ENCODE results near the gene CHRM1.
A peak's percentile ranks its signal among the peaks of the same experiment; 100 is the strongest.

Gene CHRM1

GRCh38 chr11:62933750-62934495, 12.8 kb upstream of the CHRM1 start:
- peaks cover 18 to 53% of the 10 kb centered on the region in 2 donors for H3K27me3 Mint-ChIP-seq
- ATAC-seq (replicated peaks): no peak
- no peaks in the 10 kb centered on the region for H3K9me3 Mint-ChIP-seq
- no peaks in the 10 kb centered on the region for H3K36me3 Mint-ChIP-seq (ENCODE audit: insufficient read depth)
- no peaks in the 10 kb centered on the region for H3K4me1 Mint-ChIP-seq (ENCODE audit: low read depth in 2 of 2)
- no peak overlapping the region for H3K27ac Mint-ChIP-seq
- H3K4me3 Mint-ChIP-seq: no peak overlapping the region
- no peak for DNase-seq

- peaks cover 24 to 56% of the 10 kb centered on the region in 2 donors for H3K27me3 Mint-ChIP-seq
- H3K4me1 Mint-ChIP-seq (ENCODE audit: low read depth in 2 of 2): no peaks in the 10 kb centered on the region
- no peaks in the 10 kb centered on the region for H3K9me3 Mint-ChIP-seq
- no peak overlapping the region for H3K27ac Mint-ChIP-seq
- H3K36me3 Mint-ChIP-seq (ENCODE audit: insufficient read depth): no peaks in the 10 kb centered on the region
- no peak for ATAC-seq (replicated peaks)
- DNase-seq: no peak
- no peak overlapping the region for H3K4me3 Mint-ChIP-seq
Observed at GRCh38 chr11:62933285-62933684, 12.1 kb upstream of the CHRM1 start.

GRCh38 chr11:62931499-62932278, 10.5 kb upstream of the CHRM1 start:
- ATAC-seq (replicated peaks): no peak
- no peaks in the 10 kb centered on the region for H3K4me1 Mint-ChIP-seq (ENCODE audit: low read depth in 2 of 2)
- peaks cover 4% of the 10 kb centered on the region for H3K36me3 Mint-ChIP-seq (ENCODE audit: insufficient read depth)
- DNase-seq: no peak
- no peak overlapping the region for H3K4me3 Mint-ChIP-seq
- H3K27me3 Mint-ChIP-seq: peaks cover 36 to 72% of the 10 kb centered on the region in 2 donors
- no peaks in the 10 kb centered on the region for H3K9me3 Mint-ChIP-seq
- no peak overlapping the region for H3K27ac Mint-ChIP-seq

GRCh38 chr11:62930666-62931065, 9.5 kb upstream of the CHRM1 start:
- Mint-ChIP-seq H3K36me3 (ENCODE audit: insufficient read depth) (peaks cover 4% of the 10 kb centered on the region), H3K4me1 (ENCODE audit: low read depth in 2 of 2) (peaks cover under 1% of the 10 kb centered on the region in 2 donors), H3K4me3 (no peak overlapping the region), H3K27ac (no peak overlapping the region), H3K27me3 (peaks cover 45 to 82% of the 10 kb centered on the region in 2 donors), H3K9me3 (no peaks in the 10 kb centered on the region)
- DNase-seq (no peak), ATAC-seq (replicated peaks) (no peak)

GRCh38 chr11:62930157-62930556, 9.0 kb upstream of the CHRM1 start:
- H3K27me3 Mint-ChIP-seq: peaks cover 50 to 87% of the 10 kb centered on the region in 2 donors
- no peaks in the 10 kb centered on the region for H3K9me3 Mint-ChIP-seq
- peaks cover 6% of the 10 kb centered on the region in 2 donors for H3K4me1 Mint-ChIP-seq (ENCODE audit: low read depth in 2 of 2)
- H3K36me3 Mint-ChIP-seq (ENCODE audit: insufficient read depth): peaks cover 5% of the 10 kb centered on the region
- H3K27ac Mint-ChIP-seq: no peak overlapping the region
- ATAC-seq (replicated peaks) (no peak), DNase-seq (no peak)
- H3K4me3 Mint-ChIP-seq: no peak overlapping the region

- Mint-ChIP-seq H3K27me3 (peaks cover 61 to 93% of the 10 kb centered on the region in 2 donors), H3K4me1 (ENCODE audit: low read depth in 2 of 2) (peaks cover 13 to 14% of the 10 kb centered on the region in 2 donors), H3K36me3 (ENCODE audit: insufficient read depth) (peaks cover 12% of the 10 kb centered on the region), H3K4me3 (no peak overlapping the region), H3K27ac (no peak overlapping the region), H3K9me3 (no peaks in the 10 kb centered on the region)
- ATAC-seq (replicated peaks) (no peak), DNase-seq (no peak)
Observed at GRCh38 chr11:62928011-62928410, 6.8 kb upstream of the CHRM1 start.

- H3K27ac Mint-ChIP-seq: no peak overlapping the region
- DNase-seq: no peak
- peaks cover 70 to 96% of the 10 kb centered on the region in 2 donors for H3K27me3 Mint-ChIP-seq
- H3K4me3 Mint-ChIP-seq: peak overlapping the region; percentile 59 to 75
- H3K4me1 Mint-ChIP-seq (ENCODE audit: low read depth in 2 of 2): peaks cover 13 to 17% of the 10 kb centered on the region in 2 donors
- H3K36me3 Mint-ChIP-seq (ENCODE audit: insufficient read depth): peaks cover 12% of the 10 kb centered on the region
- H3K9me3 Mint-ChIP-seq: no peaks in the 10 kb centered on the region
- ATAC-seq (replicated peaks): no peak
Observed at GRCh38 chr11:62926680-62927455, 5.7 kb upstream of the CHRM1 start.

- Mint-ChIP-seq H3K9me3 (no peaks in the 10 kb centered on the region), H3K4me3 (peak overlapping the region; percentile 59 to 75), H3K27ac (no peak overlapping the region), H3K27me3 (peaks cover 73 to 96% of the 10 kb centered on the region in 2 donors), H3K36me3 (ENCODE audit: insufficient read depth) (peaks cover 12% of the 10 kb centered on the region), H3K4me1 (ENCODE audit: low read depth in 2 of 2) (peaks cover 13 to 17% of the 10 kb centered on the region in 2 donors)
- DNase-seq (no peak), ATAC-seq (replicated peaks) (no peak)
Observed at GRCh38 chr11:62925745-62926679, 4.8 kb upstream of the CHRM1 start.

GRCh38 chr11:62925308-62925707, 4.1 kb upstream of the CHRM1 start:
- Mint-ChIP-seq H3K4me1 (ENCODE audit: low read depth in 2 of 2) (peaks cover 13 to 17% of the 10 kb centered on the region in 2 donors), H3K4me3 (peak overlapping the region; percentile 59 to 75), H3K27ac (no peak overlapping the region), H3K9me3 (no peaks in the 10 kb centered on the region), H3K36me3 (ENCODE audit: insufficient read depth) (peaks cover 16% of the 10 kb centered on the region), H3K27me3 (peaks cover 67 to 96% of the 10 kb centered on the region in 2 donors)
- no peak for ATAC-seq (replicated peaks)
- DNase-seq: no peak

- H3K4me1 Mint-ChIP-seq (ENCODE audit: low read depth in 2 of 2): peaks cover 13 to 17% of the 10 kb centered on the region in 2 donors
- no peak overlapping the region for H3K27ac Mint-ChIP-seq
- H3K4me3 Mint-ChIP-seq: peak overlapping the region; percentile 64 to 75
- no peaks in the 10 kb centered on the region for H3K9me3 Mint-ChIP-seq
- H3K27me3 Mint-ChIP-seq: peaks cover 65 to 96% of the 10 kb centered on the region in 2 donors
- peaks cover 16% of the 10 kb centered on the region for H3K36me3 Mint-ChIP-seq (ENCODE audit: insufficient read depth)
- peak; percentile 63 for ATAC-seq (replicated peaks)
- DNase-seq: peak in 1 of 3 experiments; percentile 22
Observed at GRCh38 chr11:62923601-62924411, 2.6 kb upstream of the CHRM1 start.

- no peaks in the 10 kb centered on the region for H3K9me3 Mint-ChIP-seq
- peaks cover 13 to 17% of the 10 kb centered on the region in 2 donors for H3K4me1 Mint-ChIP-seq (ENCODE audit: low read depth in 2 of 2)
- H3K27ac Mint-ChIP-seq: no peak overlapping the region
- H3K27me3 Mint-ChIP-seq: peaks cover 62 to 95% of the 10 kb centered on the region in 2 donors
- H3K36me3 Mint-ChIP-seq (ENCODE audit: insufficient read depth): peaks cover 16% of the 10 kb centered on the region
- DNase-seq: no peak
- H3K4me3 Mint-ChIP-seq: peak overlapping the region; percentile 64 to 75
- ATAC-seq (replicated peaks): peak; percentile 39
Observed at GRCh38 chr11:62922653-62923431, 1.7 kb upstream of the CHRM1 start.

All from effector memory CD8-positive, alpha-beta T cell (primary cell).